ENCODE results near the gene STARD13. TPM values are rescaled to one million over a fixed set of nuclear protein-coding genes. Genes with fewer than 3 reads are reported as not detected.

The STARD13 gene
- total RNA-seq, 6 experiments from 2014 or later, result 27.9 to 38.3 (median 34.5) TPM

- Mint-ChIP-seq H3K36me3 (ENCODE audit: low read depth) (peaks cover 50% of the 10 kb centered on the region), H3K27me3 (ENCODE audit: insufficient read depth) (no peaks in the 10 kb centered on the region; the same call in none of the 2 replicates), H3K4me1 (ENCODE audit: low read depth) (peaks cover 70% of the 10 kb centered on the region), H3K27ac (peak overlapping the region; percentile 75), H3K4me3 (peak overlapping the region; percentile 46), H3K9me3 (no peaks in the 10 kb centered on the region)
- DNase-seq, result peak; percentile 75
- TF ChIP-seq, protein P1, sequence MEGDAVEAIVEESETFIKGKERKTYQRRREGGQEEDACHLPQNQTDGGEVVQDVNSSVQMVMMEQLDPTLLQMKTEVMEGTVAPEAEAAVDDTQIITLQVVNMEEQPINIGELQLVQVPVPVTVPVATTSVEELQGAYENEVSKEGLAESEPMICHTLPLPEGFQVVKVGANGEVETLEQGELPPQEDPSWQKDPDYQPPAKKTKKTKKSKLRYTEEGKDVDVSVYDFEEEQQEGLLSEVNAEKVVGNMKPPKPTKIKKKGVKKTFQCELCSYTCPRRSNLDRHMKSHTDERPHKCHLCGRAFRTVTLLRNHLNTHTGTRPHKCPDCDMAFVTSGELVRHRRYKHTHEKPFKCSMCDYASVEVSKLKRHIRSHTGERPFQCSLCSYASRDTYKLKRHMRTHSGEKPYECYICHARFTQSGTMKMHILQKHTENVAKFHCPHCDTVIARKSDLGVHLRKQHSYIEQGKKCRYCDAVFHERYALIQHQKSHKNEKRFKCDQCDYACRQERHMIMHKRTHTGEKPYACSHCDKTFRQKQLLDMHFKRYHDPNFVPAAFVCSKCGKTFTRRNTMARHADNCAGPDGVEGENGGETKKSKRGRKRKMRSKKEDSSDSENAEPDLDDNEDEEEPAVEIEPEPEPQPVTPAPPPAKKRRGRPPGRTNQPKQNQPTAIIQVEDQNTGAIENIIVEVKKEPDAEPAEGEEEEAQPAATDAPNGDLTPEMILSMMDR (IDR thresholded peaks at IDR 0.05), result no peak
Observed at GRCh38 chr13:33207615-33207961, 78.0 kb downstream of the STARD13 start.

DNA sequence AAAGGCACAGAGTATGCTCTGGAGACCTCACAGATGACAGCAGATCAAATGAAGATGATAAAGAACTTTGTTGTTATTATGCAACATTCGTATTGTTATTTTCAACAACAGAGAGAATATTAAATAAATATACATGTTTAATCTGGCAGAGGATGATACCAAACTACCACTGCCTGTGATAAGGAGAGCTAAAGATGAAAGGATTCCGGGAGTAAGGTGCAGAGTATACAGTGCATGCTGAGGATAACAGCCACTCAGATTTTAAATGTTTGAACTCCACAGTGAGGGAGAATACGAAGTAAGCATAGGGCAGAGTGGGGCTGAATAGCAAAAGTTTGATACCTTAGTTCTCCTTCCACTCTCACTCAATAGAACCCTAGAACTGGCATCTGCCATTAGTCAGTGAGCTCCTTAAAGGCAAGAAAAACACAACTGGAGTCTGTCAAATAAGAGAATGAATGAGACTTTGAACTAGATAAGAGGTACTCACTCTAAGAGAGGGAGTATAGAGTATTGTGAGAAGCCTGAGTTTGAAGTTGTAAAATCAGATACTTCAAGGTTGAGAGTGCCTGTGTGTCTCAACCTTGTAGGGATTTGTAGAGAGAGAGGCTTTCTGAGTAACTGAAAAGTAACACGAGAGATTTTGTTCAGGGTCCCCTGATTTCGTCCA lies 78.5 kb downstream of the STARD13 start:
- no peak for DNase-seq
- TF ChIP-seq, protein P1 (IDR thresholded peaks at IDR 0.05), result no peak
- H3K36me3 Mint-ChIP-seq (ENCODE audit: low read depth), result peaks cover 55% of the 10 kb centered on the region
- H3K4me1 Mint-ChIP-seq (ENCODE audit: low read depth), result peaks cover 75% of the 10 kb centered on the region
- H3K27me3 Mint-ChIP-seq (ENCODE audit: insufficient read depth), result no peaks in the 10 kb centered on the region; the same call in none of the 2 replicates
- no peaks in the 10 kb centered on the region for H3K9me3 Mint-ChIP-seq
- peak overlapping the region; percentile 46 for H3K4me3 Mint-ChIP-seq
- H3K27ac Mint-ChIP-seq, result peak overlapping the region; percentile 75

- Mint-ChIP-seq H3K27me3 (ENCODE audit: insufficient read depth) (no peaks in the 10 kb centered on the region; the same call in none of the 2 replicates), H3K27ac (peak overlapping the region; percentile 75), H3K4me3 (no peak overlapping the region), H3K9me3 (no peaks in the 10 kb centered on the region), H3K36me3 (ENCODE audit: low read depth) (peaks cover 56% of the 10 kb centered on the region), H3K4me1 (ENCODE audit: low read depth) (peaks cover 76% of the 10 kb centered on the region)
- TF ChIP-seq, protein P1 (IDR thresholded peaks at IDR 0.05), result no peak
- DNase-seq, result peak; percentile 51
Observed at GRCh38 chr13:33206425-33206824, 79.1 kb downstream of the STARD13 start.

DNA sequence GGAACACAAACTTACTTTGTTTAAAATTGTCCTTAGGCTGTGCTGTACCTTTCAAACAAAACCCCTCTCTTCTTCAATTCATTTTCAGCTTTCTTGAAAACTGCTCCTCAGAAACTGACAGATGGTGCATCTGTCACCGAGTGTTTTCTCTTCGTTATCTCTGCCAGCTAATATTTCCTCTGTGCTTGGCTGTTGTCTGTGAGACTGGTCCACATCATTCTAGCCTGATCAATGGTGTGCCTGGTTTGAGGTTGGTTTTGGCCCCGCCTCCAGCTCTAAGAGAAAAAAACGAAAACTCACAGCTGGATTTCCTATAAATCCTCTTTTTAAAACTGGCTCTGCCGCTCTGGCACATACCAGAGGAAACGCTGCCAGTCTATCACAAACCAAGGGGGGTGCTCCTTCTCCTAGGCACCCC lies 79.7 kb downstream of the STARD13 start:
- H3K27me3 Mint-ChIP-seq (ENCODE audit: insufficient read depth), result no peaks in the 10 kb centered on the region; the same call in none of the 2 replicates
- H3K36me3 Mint-ChIP-seq (ENCODE audit: low read depth), result peaks cover 56% of the 10 kb centered on the region
- H3K4me3 Mint-ChIP-seq, result no peak overlapping the region
- no peak for DNase-seq
- peaks cover 76% of the 10 kb centered on the region for H3K4me1 Mint-ChIP-seq (ENCODE audit: low read depth)
- TF ChIP-seq, protein P1 (IDR thresholded peaks at IDR 0.05), result no peak
- no peaks in the 10 kb centered on the region for H3K9me3 Mint-ChIP-seq
- peak overlapping the region; percentile 75 for H3K27ac Mint-ChIP-seq

- no peaks in the 10 kb centered on the region for H3K9me3 Mint-ChIP-seq
- no peaks in the 10 kb centered on the region; the same call in none of the 2 replicates for H3K27me3 Mint-ChIP-seq (ENCODE audit: insufficient read depth)
- peak overlapping the region; percentile 62; the same call in 1 of the 2 replicates for H3K4me3 Mint-ChIP-seq
- DNase-seq, result no peak
- TF ChIP-seq, protein P1 (IDR thresholded peaks at IDR 0.05), result no peak
- peak overlapping the region; percentile 75 for H3K27ac Mint-ChIP-seq
- H3K36me3 Mint-ChIP-seq (ENCODE audit: low read depth), result peaks cover 59% of the 10 kb centered on the region
- peaks cover 76% of the 10 kb centered on the region for H3K4me1 Mint-ChIP-seq (ENCODE audit: low read depth)
Observed at GRCh38 chr13:33205224-33205623, 80.3 kb downstream of the STARD13 start.
